ENCODE results near the gene ERC2.

Gene ERC2

GRCh38 chr3:56476771-56477170 lies 8.5 kb upstream of the ERC2 start:
- Histone ChIP-seq H4K20me1 (ENCODE audit: insufficient read depth, low read length, poor library complexity, severe bottlenecking) (no peaks in the 10 kb centered on the region), H3K4me2 (ENCODE audit: low read depth, low read length, poor library complexity, severe bottlenecking) (no peak overlapping the region), H3K9ac (ENCODE audit: low read depth, low read length, poor library complexity, severe bottlenecking) (no peak overlapping the region), H3K27me3 (ENCODE audit: insufficient read depth, low read length, poor library complexity, severe bottlenecking) (no peaks in the 10 kb centered on the region), H3K79me2 (ENCODE audit: insufficient read depth, low read length) (no peaks in the 10 kb centered on the region), H2AFZ (ENCODE audit: low read length) (no peak overlapping the region), H3K9me3 (ENCODE audit: insufficient read depth, low read depth, low read length) (no peaks in the 10 kb centered on the region), H3K9me2 (replicated peaks; ENCODE audit: low read depth, low read length) (no peaks in the 10 kb centered on the region), H3F3A (ENCODE audit: low read depth) (no peaks in the 10 kb centered on the region), H3K36me3 (ENCODE audit: insufficient read depth, low read length) (no peaks in the 10 kb centered on the region), H3K4me3 (ENCODE audit: low read length, poor library complexity, severe bottlenecking) (no peak overlapping the region), H3K4me1 (ENCODE audit: insufficient read depth, low read length, poor library complexity, severe bottlenecking) (no peaks in the 10 kb centered on the region)
- no peak for TF ChIP-seq CTCF (conservative IDR thresholded peaks at IDR 0.05; ENCODE audit: low read length)

- TF ChIP-seq CTCF (conservative IDR thresholded peaks at IDR 0.05; ENCODE audit: low read length) (no peak), EZH2phosphoT487 (IDR thresholded peaks at IDR 0.05; ENCODE audit: borderline replicate concordance) (no peak)
- Histone ChIP-seq H2AFZ (ENCODE audit: low read length) (no peak overlapping the region), H3K36me3 (ENCODE audit: insufficient read depth, low read length) (no peaks in the 10 kb centered on the region), H3K9me3 (ENCODE audit: insufficient read depth, low read depth, low read length) (no peaks in the 10 kb centered on the region), H3K4me2 (ENCODE audit: low read depth, low read length, poor library complexity, severe bottlenecking) (no peak overlapping the region), H3K27me3 (ENCODE audit: insufficient read depth, low read length, poor library complexity, severe bottlenecking) (no peaks in the 10 kb centered on the region), H3F3A (ENCODE audit: low read depth) (no peaks in the 10 kb centered on the region), H3K9ac (ENCODE audit: low read depth, low read length, poor library complexity, severe bottlenecking) (no peak overlapping the region), H3K4me3 (ENCODE audit: low read length, poor library complexity, severe bottlenecking) (no peak overlapping the region), H3K4me1 (ENCODE audit: insufficient read depth, low read length, poor library complexity, severe bottlenecking) (no peaks in the 10 kb centered on the region), H3K9me2 (replicated peaks; ENCODE audit: low read depth, low read length) (no peaks in the 10 kb centered on the region; the same call in 1 of the 2 replicates), H4K20me1 (ENCODE audit: insufficient read depth, low read length, poor library complexity, severe bottlenecking) (no peaks in the 10 kb centered on the region), H3K79me2 (ENCODE audit: insufficient read depth, low read length) (no peaks in the 10 kb centered on the region)
Measured at GRCh38 chr3:56471771-56472170, 3.5 kb upstream of the ERC2 start.

- no peaks in the 10 kb centered on the region for H3K9me3 ChIP-seq (ENCODE audit: insufficient read depth, low read depth, low read length)
Measured at GRCh38 chr3:56469141-56469540, 874 bp upstream of the ERC2 start.

More at GRCh38 chr3:56469141-56469540, 874 bp upstream of the ERC2 start:
- H3K27me3 ChIP-seq (ENCODE audit: insufficient read depth, low read length, poor library complexity, severe bottlenecking): no peaks in the 10 kb centered on the region
- H3K79me2 ChIP-seq (ENCODE audit: insufficient read depth, low read length): no peaks in the 10 kb centered on the region
- H3K4me3 ChIP-seq (ENCODE audit: low read length, poor library complexity, severe bottlenecking): no peak overlapping the region
- no peaks in the 10 kb centered on the region for H3K36me3 ChIP-seq (ENCODE audit: insufficient read depth, low read length)
- no peak overlapping the region for H2AFZ ChIP-seq (ENCODE audit: low read length)
- no peaks in the 10 kb centered on the region for H3F3A ChIP-seq (ENCODE audit: low read depth)
- no peaks in the 10 kb centered on the region for H4K20me1 ChIP-seq (ENCODE audit: insufficient read depth, low read length, poor library complexity, severe bottlenecking)
- H3K9me2 ChIP-seq (replicated peaks; ENCODE audit: low read depth, low read length): no peaks in the 10 kb centered on the region; the same call in 1 of the 2 replicates
- TF ChIP-seq EZH2phosphoT487 (IDR thresholded peaks at IDR 0.05; ENCODE audit: borderline replicate concordance): no peak
- TF ChIP-seq CTCF (conservative IDR thresholded peaks at IDR 0.05; ENCODE audit: low read length): no peak
- H3K4me1 ChIP-seq (ENCODE audit: insufficient read depth, low read length, poor library complexity, severe bottlenecking): no peaks in the 10 kb centered on the region
- no peak overlapping the region for H3K4me2 ChIP-seq (ENCODE audit: low read depth, low read length, poor library complexity, severe bottlenecking)
- no peak overlapping the region for H3K9ac ChIP-seq (ENCODE audit: low read depth, low read length, poor library complexity, severe bottlenecking)
